Gastrocnemius medialis (tissue), 4 donors: ENCODE measurements around the gene CTNNBL1.
"Not testable (repeated sequence)": the region's sequence is repeated elsewhere in the genome, so short reads cannot be mapped to it uniquely, and the experiment has no call there.

Source experiments
- POLR2A ChIP-seq, 2 donors: fragments of 450-650 bp; IDR thresholded peaks; one replicate each; pipeline ENCODE4 v1.6.1; 2017; ENCODE audit warnings: antibody characterized with exemption in 2 of 2, mild to moderate bottlenecking in 2 of 2, moderate library complexity in 2 of 2
- TF ChIP-seq, protein P1 (sequence below), 5 experiments: fragments of 450-650 bp in 3 of 5; fragments of 200-600 bp in 2 of 5; sonication (generic) in 2 of 5; IDR thresholded peaks in 4 of 5; conservative IDR thresholded peaks in 1 of 5; 1 replicate in 4 of 5; 2 replicates in 1 of 5; pipeline ENCODE4 v1.5.1; 2016 to 2019; ENCODE audit warnings: antibody characterized with exemption in 5 of 5, mild to moderate bottlenecking in 3 of 5, moderate library complexity in 3 of 5

DNA sequence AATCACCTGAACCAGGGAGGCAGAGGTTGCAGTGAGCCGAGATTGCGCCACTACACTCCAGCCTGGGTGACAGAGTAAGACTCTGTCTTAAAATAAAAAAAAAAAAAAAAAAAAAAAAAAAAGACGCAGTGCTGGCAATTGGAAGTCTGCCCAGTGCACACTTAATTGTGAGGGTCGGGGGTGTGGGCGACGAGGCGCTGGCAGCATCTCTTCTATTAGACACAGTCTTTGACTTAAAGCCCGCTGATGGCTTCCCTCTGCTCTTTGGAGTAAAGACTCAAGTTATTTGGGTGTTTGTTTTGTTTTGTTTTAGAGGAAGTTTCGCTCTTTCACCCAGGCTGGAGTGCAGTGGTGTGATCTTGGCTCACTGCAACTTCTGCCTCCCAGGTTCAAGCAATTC lies 10.7 kb upstream of the CTNNBL1 start:
- TF ChIP-seq, protein P1, sequence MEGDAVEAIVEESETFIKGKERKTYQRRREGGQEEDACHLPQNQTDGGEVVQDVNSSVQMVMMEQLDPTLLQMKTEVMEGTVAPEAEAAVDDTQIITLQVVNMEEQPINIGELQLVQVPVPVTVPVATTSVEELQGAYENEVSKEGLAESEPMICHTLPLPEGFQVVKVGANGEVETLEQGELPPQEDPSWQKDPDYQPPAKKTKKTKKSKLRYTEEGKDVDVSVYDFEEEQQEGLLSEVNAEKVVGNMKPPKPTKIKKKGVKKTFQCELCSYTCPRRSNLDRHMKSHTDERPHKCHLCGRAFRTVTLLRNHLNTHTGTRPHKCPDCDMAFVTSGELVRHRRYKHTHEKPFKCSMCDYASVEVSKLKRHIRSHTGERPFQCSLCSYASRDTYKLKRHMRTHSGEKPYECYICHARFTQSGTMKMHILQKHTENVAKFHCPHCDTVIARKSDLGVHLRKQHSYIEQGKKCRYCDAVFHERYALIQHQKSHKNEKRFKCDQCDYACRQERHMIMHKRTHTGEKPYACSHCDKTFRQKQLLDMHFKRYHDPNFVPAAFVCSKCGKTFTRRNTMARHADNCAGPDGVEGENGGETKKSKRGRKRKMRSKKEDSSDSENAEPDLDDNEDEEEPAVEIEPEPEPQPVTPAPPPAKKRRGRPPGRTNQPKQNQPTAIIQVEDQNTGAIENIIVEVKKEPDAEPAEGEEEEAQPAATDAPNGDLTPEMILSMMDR (IDR thresholded peaks at IDR 0.05 in 4 of 5, conservative IDR thresholded peaks at IDR 0.05 in 1 of 5): not testable (repeated sequence)
- TF ChIP-seq POLR2A (IDR thresholded peaks at IDR 0.05): not testable (repeated sequence)
